Inflammatory macrophage treated with lipopolysaccharide for 1 hour (primary cell): ENCODE results near the gene VKORC1.

Experiments used
- DNase-seq, 2 donors: peaks; one replicate each; pipeline ENCODE4 v3.0.0-alpha.2; 2020 to 2022

The VKORC1 gene

DNA sequence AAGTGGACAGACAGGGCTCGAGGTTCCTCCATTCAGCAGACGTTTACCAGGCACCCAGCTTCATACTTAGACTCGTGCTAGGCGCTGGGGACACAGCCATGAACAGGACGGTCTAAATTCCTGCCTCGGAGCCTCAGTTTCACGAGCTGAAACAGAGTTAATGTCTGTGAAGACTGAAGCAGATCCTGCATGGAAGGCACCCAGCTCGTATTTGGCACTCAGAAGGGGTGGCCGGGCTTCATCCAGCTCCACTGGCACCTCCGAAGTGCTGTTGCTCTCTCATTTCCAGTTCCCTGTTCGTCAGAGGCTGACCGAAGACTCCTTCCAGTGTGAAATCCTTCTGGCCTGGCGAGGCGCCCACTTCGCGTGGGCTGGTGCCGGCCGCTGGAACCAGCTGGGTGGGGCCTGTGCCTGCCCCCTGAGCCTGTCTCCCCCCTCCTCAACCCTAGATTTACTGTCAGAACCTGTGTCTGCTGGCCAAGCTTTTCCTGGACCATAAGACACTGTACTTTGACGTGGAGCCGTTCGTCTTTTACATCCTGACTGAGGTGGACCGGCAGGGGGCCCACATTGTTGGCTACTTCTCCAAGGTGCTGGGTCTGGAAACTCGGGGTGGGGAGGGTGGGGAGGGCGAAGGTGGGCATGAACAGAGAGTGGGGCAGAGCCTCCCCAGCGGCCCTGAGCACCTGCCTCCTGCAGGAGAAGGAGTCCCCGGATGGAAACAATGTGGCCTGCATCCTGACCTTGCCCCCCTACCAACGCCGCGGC is 35.2 kb upstream of the VKORC1 start:
- DNase-seq = peak; percentile 69 to 78

DNA sequence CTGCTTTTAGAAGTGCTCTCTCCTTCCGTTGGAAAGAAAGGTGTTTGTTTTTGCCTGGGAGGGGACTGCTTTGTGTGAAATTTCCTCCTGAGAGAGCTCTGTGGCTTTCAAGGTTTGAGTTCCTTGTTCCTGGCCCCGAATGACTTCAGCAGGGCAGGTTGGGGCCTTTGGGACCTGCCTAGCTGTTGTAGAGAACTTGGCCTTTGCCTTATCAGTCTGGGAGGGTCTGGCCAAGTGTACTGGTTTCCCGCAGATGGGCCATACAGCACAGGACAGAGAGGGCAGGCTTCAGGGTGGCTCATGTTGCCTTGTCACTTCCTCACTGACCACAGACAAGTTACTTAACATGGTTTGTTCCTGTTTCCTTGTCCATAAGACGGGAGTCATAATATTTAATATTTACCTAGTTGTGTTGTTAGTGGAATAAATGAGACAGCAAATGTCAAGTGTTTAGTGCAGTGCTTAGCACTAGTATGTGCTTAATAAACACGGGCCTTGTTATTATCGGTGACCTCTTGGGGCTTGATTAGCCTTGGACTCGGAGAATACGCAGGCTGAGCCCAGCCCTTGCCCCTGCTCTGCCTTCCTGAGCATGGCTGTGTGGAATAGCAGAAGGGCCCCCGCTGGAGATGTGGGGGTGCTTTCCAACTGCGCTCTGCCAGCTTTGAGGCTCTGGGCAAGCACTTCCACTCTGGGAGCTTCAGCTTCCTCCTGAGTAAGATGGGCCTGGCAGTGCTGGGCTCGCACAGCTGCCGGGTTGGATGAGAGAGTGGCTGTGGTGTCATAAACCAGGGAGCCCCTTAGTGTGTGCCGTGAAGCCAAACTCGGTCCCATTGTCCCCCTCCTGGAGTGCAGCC is 34.3 kb upstream of the VKORC1 start:
- DNase-seq = peak; percentile 78 to 87

DNA sequence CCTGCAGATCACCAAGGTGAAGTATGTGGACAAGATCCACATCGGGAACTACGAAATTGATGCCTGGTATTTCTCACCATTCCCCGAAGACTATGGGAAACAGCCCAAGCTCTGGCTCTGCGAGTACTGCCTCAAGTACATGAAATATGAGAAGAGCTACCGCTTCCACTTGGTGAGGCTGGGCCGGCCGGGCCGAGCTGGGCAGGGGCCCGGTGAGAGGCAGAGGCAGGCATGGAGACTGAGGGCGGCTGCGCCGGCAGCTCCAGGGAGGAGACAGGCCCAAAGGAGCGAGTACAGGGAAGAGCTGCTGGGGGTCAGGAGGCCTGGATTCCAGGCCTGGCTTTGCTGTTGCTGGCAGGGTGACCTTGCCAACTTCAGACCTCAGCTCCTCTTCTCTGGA is 32.6 kb upstream of the VKORC1 start:
- no peak for DNase-seq

DNA sequence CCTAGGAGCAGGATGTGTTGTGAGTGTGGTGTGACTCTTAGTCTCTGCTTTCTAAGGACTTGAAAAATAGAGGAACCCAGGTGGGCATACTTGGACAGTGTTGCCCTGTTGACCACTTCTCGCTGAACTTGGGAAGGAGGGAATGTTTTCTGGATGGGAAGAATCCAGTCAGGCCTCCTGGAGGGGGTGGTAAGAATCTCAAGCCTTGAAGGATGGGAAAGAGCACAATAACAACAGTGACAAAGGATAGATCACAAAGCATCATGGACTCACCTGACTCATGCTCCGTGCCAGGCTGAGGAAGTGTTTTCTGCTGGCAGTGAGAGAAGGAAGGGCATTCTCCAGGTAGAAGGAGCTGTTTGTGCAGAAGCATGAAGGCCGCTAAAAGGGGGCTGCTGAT is 31.2 kb upstream of the VKORC1 start:
- DNase-seq = no peak

DNA sequence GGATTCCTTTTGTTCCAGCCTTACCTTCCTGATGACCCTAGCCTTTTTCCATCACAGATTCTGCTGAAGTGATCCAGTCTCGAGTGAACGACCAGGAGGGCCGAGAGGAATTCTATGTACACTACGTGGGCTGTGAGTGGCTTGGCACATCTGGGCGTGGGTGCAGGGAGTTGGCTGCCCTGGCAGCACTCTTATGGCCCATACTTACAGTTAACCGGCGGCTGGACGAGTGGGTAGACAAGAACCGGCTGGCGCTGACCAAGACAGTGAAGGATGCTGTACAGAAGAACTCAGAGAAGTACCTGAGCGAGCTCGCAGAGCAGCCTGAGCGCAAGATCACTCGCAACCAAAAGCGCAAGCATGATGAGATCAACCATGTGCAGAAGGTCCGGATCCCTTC is 25.5 kb upstream of the VKORC1 start:
- no peak for DNase-seq

DNA sequence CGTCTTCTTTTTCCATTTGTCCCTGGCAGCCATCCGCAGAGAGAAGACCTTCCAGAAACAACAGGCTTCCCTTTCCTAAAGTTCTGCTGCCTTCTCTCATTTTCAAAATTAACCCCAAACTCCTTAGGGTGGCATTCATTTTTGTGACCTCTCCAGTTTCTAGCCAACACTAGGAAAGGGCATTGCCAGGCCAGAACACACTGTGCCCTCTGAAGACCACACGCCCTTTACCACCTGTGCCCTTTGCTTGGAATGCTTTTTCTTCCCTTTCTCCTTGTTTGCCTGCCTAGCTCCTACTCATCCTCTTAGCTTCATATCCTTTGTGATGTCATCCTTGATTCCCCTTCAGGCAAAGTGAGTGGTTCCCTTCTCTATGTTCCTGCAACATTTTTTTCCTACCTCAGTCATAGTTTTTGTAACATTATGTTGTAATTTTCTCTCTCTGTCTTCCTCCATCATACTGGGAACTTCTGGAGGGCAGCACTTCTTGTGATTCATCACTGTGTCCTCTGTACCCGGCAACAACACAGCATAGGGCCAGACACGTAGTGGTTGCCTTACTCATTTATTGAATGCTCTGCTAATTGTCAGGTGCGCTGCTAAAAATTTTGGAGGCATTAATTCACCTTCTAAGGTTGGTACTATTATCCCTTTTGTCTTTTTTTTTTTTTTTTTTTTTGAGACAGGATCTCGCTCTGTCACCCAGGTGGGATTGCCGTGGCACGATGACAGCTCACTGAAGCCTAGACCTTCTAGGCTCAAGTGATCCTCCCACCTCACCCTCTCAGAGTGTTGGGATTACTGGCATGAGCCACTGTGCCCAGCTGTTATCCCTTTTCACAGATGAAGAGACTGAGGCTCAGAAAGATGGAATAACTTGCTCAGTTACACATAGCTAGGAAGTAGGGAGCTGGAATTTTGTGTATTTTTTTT is 23.9 kb upstream of the VKORC1 start:
- DNase-seq = peak; percentile 86 to 96

DNA sequence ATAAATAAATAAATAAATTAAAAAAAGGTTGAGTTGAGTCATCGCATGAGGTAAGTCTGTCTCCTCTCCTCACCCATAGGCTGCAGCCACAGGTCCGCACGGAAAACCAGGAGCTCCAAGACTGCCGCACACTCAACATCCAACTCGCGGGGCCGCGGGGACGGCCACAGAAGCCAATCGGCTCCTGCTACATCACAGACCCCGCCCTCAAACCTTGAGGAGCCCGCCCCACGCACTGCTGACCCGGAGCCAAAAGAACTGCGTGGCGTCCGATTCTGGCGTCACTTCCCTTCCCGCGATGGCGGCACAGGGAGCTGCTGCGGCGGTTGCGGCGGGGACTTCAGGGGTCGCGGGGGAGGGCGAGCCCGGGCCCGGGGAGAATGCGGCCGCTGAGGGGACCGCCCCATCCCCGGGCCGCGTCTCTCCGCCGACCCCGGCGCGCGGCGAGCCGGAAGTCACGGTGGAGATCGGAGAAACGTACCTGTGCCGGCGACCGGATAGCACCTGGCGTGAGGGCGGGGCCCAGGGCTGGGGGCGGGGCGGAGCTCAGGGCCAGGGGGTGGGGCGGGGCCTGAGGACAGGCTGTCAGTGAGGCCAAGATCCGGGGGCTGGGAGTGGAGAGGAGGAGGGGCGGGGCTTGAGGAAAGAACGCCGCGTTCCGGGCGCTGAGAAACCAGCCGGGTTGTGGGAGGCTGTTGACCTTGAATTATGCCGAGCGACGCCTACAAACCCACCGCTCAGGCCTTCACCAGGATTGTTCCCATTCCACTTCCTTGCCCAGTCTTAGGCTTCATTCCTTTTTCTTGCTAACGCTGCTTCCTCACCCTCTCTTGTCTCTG is 23.0 kb upstream of the VKORC1 start, which contains the start of gene KAT8:
KAT8 (plus strand) TSS at position 281 of the 839 bp plus-strand sequence; CDS start at position 299, 18 bp downstream.
- peak; percentile 98 to 99 for DNase-seq

DNA sequence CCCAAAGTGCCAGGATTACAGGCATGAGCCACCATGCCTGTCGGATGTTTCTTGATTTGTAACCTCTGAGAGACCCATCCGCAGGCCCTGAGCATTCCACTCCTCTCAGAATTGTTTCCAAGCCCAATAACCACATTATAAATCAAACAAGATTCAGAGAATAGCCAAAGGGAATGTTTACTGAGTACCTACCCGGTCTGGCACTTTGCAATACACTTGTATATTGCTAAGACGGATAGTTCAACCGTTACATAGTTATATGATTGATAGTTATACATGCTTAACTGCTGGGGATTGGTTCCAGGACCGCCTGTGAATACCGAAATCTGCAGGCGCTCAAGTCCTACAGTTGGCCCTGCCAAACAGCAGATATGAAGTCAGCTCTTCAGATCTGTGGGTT is 19.9 kb upstream of the VKORC1 start:
- DNase-seq = no peak

DNA sequence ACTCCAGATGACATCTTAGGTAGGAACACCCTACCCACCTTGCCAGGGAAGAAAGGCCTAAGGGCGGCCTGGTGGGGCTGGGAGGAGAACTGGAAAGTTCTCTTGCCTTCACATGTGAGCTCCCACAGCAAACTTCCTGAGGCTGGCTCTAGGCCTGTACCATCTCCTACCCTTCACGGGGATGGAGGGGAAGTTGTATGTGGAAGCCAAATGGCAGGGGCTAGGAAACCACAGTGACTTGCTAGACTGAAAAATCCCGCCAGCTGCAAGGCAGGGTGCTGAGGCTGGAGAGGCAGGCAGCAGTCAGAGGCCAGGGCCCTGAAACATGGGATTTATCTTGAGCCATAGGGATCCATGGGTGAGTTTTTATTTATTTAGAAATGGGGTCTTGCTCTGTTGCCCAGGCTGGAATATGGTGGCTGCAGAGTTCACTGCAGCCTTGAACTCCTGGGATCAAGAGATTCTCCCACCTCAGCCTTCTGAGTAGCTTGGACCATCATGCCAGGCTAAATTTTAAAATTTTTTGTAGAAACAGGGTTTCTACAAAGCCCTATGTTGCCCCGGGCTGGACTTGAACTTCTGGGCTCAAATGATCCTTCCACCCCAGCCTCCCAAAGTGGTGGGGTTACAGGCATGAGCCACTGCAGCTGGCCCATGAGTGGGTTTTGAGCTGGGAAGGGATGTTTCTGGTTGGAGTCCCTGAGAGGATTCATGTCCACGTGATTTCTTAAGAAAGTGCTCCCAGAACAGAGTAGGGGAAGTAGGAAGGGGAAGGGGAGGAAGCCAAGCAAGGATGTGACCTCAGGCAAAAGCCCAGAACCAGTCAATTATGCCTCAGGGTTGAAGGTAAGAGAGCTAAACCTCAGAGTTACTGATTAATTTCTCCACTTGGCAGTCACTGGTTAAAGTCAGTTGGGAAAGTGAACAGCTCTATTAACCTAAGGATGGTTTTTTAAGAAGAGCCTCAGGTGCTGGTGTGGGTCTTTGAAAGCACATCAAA is 18.8 kb upstream of the VKORC1 start:
- DNase-seq = peak; percentile 84 to 94

DNA sequence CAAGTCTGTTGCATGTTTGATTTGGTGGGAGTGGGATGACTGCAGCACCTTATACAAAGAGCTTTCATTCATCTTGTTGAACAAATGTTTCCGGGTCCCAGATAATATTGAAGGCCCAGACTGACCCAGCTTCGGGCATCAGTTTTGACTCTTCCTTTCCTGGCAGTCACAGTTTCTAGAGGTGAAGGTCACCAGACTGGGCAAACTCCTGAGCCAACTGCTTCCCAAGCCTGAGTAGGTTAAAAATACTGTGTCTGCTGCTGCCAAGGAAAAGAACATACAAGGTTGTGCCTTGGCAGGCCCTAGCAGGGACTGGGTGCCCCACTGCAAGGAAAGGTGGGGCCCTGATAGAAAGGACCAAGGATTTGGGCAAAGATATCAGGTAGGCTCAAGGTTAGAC is 18.1 kb upstream of the VKORC1 start:
- no peak for DNase-seq

DNA sequence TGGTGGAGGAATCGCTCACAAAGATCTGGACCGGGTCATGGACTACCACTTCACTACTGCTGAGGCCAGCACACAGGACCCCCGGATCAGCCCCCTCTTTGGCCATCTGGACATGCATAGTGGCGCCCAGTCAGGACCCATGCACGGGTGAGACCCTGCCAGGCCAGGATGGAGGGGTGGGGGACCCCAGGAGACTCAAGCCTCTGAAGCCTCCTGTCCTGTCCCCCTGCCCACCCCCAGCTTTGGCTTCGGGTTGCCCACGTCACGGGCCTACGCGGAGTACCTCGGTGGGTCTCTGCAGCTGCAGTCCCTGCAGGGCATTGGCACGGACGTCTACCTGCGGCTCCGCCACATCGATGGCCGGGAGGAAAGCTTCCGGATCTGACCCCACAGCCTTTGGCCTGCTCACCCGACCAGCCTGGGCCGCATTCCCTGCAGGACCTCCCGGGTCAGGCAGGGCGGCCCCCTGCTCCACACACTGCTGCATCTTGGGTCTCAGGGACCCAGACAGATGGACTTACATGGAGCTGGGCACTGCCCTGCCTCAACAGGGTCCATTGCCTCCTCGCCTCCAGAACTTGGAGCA is 17.4 kb upstream of the VKORC1 start:
- DNase-seq = no peak

DNA sequence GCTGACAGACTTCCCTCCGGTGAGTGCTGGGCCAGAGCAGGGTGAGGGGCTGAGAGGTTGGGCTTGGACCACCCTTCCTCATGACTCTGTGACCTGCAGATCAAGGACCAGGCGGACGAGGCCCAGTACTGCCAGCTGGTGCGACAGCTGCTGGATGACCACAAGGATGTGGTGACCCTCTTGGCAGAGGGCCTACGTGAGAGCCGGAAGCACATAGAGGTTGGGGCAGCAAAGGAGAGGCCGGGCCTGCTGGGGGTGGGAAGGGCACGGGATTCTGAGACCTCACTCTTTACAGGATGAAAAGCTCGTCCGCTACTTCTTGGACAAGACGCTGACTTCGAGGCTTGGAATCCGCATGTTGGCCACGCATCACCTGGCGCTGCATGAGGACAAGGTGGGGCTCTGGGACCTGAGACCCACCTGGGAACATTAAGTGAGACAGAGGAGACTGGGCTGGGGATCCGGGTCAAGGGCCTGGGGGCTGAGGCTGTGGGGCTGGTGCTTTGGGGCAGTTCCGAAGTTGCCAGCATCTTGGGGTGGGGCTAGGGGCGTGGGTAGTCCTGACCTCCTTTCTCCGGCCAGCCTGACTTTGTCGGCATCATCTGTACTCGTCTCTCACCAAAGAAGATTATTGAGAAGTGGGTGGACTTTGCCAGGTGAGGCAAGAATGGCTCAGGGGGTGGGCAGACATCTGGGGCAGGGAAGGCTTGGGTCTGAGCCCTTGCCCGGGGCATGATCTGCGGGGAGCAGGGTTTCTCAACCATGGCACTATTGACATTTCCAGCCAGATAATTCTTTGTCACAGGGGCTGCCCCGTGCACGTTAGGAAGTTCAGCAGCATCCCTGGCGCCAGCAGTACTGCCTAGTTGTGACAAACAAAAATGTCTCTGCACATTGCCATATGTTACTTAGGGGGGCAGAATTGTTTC is 15.8 kb upstream of the VKORC1 start:
- no peak for DNase-seq

DNA sequence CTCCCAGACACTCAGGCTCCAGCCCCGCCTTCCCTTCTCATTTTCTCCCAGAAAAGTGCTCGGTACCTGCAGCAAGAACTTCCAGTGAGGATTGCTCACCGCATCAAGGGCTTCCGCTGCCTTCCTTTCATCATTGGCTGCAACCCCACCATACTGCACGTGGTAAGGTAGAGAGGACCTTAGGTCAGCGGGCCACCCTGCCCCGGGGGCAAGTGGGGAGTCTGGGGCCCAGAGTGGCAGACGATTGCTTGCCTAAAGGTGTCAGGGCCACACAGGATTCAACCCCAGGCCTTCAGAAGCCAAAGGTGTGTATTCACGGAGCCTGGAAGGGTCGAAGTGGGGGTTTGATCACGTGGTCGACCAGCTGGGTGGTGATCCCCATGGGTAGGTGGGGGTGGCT is 15.0 kb upstream of the VKORC1 start:
- no peak for DNase-seq

DNA sequence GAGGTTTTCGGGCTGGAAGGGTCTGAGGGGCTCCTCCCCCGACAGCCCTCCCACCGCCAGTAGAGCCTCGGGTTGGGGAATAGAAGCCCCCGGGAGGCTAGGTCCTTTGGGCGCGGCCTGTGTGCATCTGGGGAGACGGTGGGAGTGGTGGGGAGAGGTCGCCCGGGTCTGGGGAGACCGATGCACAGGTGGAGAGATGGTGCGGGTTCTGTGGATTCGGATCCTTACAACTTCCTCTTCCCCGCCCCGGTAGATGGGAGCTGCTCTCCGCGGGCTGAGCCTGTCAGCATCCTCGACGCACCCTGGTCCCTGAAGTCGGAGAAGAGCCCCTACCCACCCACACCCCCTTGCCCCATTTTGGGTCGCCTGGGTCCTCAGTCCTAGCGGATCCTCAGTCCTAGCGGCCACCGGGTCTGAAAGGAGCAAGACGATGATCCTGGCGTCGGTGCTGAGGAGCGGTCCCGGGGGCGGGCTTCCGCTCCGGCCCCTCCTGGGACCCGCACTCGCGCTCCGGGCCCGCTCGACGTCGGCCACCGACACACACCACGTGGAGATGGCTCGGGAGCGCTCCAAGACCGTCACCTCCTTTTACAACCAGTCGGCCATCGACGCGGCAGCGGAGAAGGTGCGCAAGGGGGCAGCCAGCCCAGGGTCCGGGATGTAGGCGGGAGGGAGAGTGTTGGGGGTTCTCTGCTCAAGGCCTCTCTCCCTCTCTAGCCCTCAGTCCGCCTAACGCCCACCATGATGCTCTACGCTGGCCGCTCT is 14.4 kb upstream of the VKORC1 start:
- no peak for DNase-seq

DNA sequence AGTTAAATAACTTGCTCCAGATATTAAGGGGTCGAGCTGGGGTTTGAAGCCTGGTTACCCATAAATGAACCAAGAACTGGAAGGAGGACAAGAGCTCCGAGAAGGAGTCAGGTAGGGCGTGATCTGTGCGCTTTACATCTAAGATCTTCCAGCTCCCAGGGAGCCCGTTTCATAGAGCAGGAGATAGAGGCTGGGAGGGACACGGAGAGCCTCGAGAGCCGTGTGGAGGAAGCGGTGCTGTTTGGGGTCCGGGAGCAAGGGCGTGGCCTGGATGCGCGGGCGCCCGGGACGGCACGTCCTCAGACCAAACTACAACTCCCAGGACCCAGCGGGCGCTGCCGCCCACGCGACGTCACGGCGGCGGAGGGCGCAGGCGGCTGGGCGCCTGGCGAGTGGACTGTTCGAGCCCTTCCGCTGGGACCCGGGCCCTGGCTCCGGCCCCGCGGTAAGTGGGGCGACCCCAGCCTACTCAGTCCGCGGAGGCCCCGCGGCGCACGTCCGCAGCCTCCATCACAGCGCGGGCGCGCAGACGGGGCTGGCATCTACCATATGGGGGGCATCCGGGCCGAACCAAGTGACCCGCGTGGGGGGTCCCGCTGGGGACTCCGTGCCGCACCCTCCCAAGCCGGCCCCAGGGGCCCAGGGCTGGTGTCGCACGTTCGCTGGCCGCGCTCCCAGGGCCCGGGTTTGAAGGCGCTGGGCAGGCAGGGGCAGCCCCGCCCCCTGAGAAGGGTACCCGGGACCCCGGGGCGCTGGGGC is 13.6 kb upstream of the VKORC1 start, which contains the start of gene BCKDK:
BCKDK (plus strand) TSS at position 352 of the 759 bp plus-strand sequence. CDS start 838 bp downstream, outside the sequence.
- DNase-seq = peak; percentile 72 to 84

DNA sequence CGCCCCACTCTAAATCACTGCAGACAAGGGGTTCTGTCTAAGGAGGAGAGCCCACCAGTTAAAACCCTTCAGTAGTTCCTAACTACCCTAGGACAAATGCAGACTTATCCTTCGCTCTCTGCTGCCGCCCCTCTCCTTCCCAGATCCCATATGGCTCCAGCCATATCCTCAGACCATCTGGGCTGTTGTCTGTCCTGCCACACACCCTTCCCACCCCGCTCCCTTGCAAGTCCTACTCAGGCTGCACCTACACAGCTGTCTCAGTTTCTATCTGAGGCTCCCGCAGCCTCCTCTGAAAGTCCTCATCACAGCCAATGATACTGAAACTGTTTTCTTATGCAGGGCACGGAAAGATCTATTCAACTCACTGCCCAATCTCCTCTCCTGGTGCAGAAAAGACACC is 12.9 kb upstream of the VKORC1 start:
- no peak for DNase-seq
